ENCODE data around the gene RTF2.
"Not testable (repeated sequence)": the region's sequence is repeated elsewhere in the genome, so short reads cannot be mapped to it uniquely, and the experiment has no call there.

The RTF2 gene

DNA sequence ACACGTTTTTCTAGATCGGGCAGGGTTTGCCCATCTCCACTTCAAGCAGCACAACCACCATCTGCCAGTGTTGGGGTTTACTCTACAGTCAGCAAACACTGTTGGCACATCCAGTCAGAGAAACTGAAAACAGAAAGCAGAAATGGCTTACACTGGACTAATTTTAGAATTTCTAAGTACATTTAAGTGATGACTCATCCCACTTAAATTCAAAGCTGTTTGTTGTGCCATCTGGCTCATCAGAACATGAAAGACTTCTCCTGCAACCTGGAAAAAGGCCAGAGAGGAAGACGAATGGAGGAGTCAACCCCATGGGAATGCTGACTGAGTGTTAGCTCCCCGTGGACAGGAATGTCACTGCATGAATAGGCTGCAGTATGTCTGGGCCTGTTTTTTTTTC, 86.4 kb downstream of the RTF2 start:
- DNase-seq, result no peak

DNA sequence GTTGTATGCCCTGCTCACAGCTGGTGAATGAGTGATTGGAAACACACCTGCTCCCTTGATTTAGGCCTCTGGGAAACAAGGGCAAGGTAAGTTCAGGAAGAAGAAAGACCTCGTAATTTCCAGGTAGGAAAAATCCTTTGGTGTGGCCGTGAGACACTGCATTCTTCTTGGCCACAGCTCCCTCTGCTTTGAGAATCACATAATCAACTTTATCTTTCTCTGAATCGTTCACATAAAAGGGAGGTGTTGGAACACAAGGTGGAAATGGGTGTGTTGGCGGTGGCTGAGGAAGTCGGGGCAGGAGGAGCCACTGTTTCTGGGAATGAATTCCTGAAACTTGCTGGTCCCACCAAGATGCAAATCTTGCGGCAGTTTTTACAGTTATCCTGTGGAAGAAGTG, 90.5 kb downstream of the RTF2 start:
- no peak for DNase-seq

- not testable (repeated sequence) for DNase-seq
These were observed 96.1 kb downstream of the RTF2 start for GRCh38 chr20:56564526-56564925.

DNA sequence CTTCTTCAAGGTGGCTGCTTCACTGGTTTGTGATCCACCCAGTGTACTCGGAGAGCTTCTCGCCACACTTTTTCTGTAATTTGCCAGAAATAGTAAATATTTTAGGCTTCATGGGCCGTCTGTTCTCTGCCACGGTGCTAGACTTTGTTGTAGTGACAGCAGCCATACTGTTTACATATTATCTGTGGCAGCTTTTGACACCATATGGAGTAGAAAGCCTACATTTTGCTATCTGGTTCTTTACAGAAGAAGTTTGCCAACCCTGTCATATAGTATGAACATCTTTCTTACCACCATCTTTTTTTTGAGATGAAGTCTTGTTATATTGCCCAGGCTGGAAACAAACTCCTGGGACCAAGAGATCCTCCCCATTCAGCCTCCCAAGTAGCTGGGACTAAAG, 97.1 kb downstream of the RTF2 start:
- no peak for DNase-seq

DNA sequence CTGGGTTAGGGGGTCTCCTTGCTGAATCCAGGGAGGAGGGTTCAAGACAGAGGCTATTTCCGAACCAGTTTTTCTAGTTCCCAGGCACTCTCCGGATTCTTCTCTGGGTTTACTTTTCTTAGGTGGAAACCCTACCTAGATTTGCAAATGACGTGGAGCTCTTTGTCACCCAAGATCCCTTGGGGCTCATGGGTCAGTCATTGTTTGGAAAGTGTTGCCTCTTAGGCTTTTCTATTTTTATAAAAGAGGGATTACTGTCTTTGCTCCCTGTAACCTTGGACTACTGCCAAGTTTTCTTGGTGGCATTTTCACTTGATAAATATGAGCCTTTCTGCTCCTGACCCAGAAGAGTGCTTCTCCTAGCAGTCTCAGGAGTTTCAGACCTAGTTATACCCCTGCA, 98.2 kb downstream of the RTF2 start:
- no peak for DNase-seq

All from activated T-cell treated with anti-CD3 and anti-CD28 coated beads for 4 hours (primary cell).